ENCODE measurements around the gene FOXJ3. TPM values are rescaled to one million over a fixed set of nuclear protein-coding genes. Genes with fewer than 3 reads are reported as not detected.

Gene FOXJ3
- total RNA-seq, 2 donors from 2014 or later: 67.3 to 79.4 TPM

DNA sequence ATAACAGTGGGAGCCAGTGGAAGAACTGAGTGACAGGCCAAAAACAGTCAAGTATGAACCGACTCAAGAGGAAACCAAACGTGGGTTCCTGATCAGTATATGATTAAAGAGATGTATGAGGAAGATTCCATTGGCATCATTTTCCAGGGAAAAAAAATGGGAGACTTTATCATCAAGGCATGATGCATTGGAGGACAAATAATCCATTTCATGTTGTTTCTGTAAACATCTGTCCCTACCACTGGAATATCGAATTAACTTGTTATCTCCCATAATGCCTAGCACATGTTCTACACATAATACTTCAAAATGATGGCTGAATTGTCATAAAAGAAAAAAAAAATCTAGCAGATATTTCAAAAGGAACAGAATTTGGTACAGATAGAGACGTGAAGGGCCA lies 13.3 kb downstream of the FOXJ3 start:
- H3K9me3 ChIP-seq (ENCODE audit: control insufficient read depth, low read length): no peaks in the 10 kb centered on the region
- Mint-ChIP-seq H3K9me3 (no peaks in the 10 kb centered on the region), H3K27ac (no peak overlapping the region), H3K4me1 (peaks cover 22% of the 10 kb centered on the region), H3K27me3 (ENCODE audit: insufficient read depth) (no peaks in the 10 kb centered on the region), H3K4me3 (no peak overlapping the region), H3K36me3 (ENCODE audit: low read depth) (peaks cover 7% of the 10 kb centered on the region)
- no peak for DNase-seq
- TF ChIP-seq, protein P1, sequence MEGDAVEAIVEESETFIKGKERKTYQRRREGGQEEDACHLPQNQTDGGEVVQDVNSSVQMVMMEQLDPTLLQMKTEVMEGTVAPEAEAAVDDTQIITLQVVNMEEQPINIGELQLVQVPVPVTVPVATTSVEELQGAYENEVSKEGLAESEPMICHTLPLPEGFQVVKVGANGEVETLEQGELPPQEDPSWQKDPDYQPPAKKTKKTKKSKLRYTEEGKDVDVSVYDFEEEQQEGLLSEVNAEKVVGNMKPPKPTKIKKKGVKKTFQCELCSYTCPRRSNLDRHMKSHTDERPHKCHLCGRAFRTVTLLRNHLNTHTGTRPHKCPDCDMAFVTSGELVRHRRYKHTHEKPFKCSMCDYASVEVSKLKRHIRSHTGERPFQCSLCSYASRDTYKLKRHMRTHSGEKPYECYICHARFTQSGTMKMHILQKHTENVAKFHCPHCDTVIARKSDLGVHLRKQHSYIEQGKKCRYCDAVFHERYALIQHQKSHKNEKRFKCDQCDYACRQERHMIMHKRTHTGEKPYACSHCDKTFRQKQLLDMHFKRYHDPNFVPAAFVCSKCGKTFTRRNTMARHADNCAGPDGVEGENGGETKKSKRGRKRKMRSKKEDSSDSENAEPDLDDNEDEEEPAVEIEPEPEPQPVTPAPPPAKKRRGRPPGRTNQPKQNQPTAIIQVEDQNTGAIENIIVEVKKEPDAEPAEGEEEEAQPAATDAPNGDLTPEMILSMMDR (conservative IDR thresholded peaks at IDR 0.05): no peak
- H3K36me3 ChIP-seq (ENCODE audit: control insufficient read depth, insufficient read depth, low read length): peaks cover 21% of the 10 kb centered on the region
- no peaks in the 10 kb centered on the region for H3K27me3 ChIP-seq (ENCODE audit: control insufficient read depth, insufficient read depth, low read length, poor library complexity, severe bottlenecking)
- H3K4me3 ChIP-seq (ENCODE audit: low read length): no peak overlapping the region
- H3K4me1 ChIP-seq (ENCODE audit: control insufficient read depth, insufficient read depth, low read length): no peaks in the 10 kb centered on the region
- H3K9ac ChIP-seq (ENCODE audit: extremely low read depth, low read length, poor library complexity, severe bottlenecking): no peak overlapping the region
- 85 to 96% methylated on average over 2 to 4 of the region's 4 CpGs for WGBS, 2 experiments (ENCODE audit: insufficient coverage in 1 of 2, insufficient read length in 1 of 2)
- no peak overlapping the region for H3K27ac ChIP-seq (ENCODE audit: low read depth, low read length)

DNA sequence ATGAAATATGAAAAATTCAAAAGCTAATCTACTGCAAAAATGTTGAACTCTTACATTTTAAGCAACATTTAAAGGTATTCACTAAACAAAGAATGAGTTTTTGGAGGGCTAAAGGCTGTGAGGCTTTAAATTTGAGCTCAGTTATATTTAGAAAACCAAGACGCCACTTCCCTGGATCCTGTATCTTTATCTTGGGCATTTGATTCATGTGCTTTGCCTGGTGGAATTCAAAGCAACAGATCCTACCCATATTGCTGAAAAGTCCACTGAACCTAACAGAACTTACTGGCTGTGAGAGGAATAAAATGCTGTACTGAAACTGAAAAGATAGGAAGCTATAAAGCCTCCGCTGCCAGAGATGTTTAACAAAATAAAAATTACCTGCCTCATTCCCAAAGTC lies 14.3 kb downstream of the FOXJ3 start:
- DNase-seq: no peak
- H3K4me3 ChIP-seq (ENCODE audit: low read length): no peak overlapping the region
- H3K36me3 ChIP-seq (ENCODE audit: control insufficient read depth, insufficient read depth, low read length): peaks cover 21% of the 10 kb centered on the region
- no peak overlapping the region for H3K4me3 Mint-ChIP-seq
- H3K9me3 Mint-ChIP-seq: no peaks in the 10 kb centered on the region
- H3K27me3 ChIP-seq (ENCODE audit: control insufficient read depth, insufficient read depth, low read length, poor library complexity, severe bottlenecking): no peaks in the 10 kb centered on the region
- peak overlapping the region; percentile 24 for H3K27ac Mint-ChIP-seq
- TF ChIP-seq, protein P1 (conservative IDR thresholded peaks at IDR 0.05): no peak
- no peaks in the 10 kb centered on the region for H3K9me3 ChIP-seq (ENCODE audit: control insufficient read depth, low read length)
- no peak overlapping the region for H3K9ac ChIP-seq (ENCODE audit: extremely low read depth, low read length, poor library complexity, severe bottlenecking)
- no peaks in the 10 kb centered on the region for H3K4me1 ChIP-seq (ENCODE audit: control insufficient read depth, insufficient read depth, low read length)
- H3K36me3 Mint-ChIP-seq (ENCODE audit: low read depth): peaks cover 7% of the 10 kb centered on the region
- H3K27ac ChIP-seq (ENCODE audit: low read depth, low read length): no peak overlapping the region
- H3K27me3 Mint-ChIP-seq (ENCODE audit: insufficient read depth): no peaks in the 10 kb centered on the region
- 96% methylated on average over 2 of the region's 2 CpGs; no CpG with 5 or more reads in 1 of the 2 experiments for WGBS, 2 experiments (ENCODE audit: insufficient coverage in 1 of 2, insufficient read length in 1 of 2)
- peaks cover 18% of the 10 kb centered on the region for H3K4me1 Mint-ChIP-seq

DNA sequence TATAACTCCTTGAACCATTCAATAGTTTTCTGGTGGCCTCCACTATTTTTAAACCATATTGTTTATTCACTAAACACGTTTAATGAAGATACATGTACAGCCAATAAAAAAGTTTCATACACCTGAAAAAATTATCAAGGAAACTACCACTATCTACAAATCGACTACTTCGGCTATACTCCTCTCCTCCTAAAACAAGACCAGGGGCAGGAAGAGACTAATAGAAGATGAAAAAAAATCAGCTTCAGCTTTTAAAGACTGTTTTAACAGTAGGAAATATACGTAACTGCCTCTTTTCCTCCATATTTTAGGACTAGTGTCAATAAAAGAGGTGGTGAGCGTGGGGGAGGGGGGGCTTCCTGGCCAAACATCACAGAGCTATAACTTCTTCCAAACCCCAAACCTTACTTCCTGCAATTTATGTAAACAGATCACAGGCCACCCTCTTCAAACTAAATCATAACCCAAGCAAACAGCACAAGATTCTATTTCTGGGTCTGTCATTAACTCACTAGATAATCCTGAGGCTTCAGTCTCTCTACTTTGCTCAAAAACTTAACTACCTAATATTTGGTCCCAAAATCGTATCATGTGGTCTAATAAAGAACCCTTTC lies 15.1 kb downstream of the FOXJ3 start:
- 91 to 100% methylated on average over 1 to 6 of the region's 6 CpGs for WGBS, 2 experiments (ENCODE audit: insufficient coverage in 1 of 2, insufficient read length in 1 of 2)
- TF ChIP-seq, protein P1 (conservative IDR thresholded peaks at IDR 0.05): no peak
- H3K9ac ChIP-seq (ENCODE audit: extremely low read depth, low read length, poor library complexity, severe bottlenecking): no peak overlapping the region
- H3K27ac Mint-ChIP-seq: peak overlapping the region; percentile 74
- H3K36me3 ChIP-seq (ENCODE audit: control insufficient read depth, insufficient read depth, low read length): peaks cover 21% of the 10 kb centered on the region
- H3K4me3 ChIP-seq (ENCODE audit: low read length): no peak overlapping the region
- H3K4me1 Mint-ChIP-seq: peaks cover 18% of the 10 kb centered on the region
- H3K27me3 ChIP-seq (ENCODE audit: control insufficient read depth, insufficient read depth, low read length, poor library complexity, severe bottlenecking): no peaks in the 10 kb centered on the region
- DNase-seq: no peak
- peaks cover 7% of the 10 kb centered on the region for H3K36me3 Mint-ChIP-seq (ENCODE audit: low read depth)
- no peaks in the 10 kb centered on the region for H3K4me1 ChIP-seq (ENCODE audit: control insufficient read depth, insufficient read depth, low read length)
- H3K9me3 Mint-ChIP-seq: no peaks in the 10 kb centered on the region
- no peaks in the 10 kb centered on the region for H3K9me3 ChIP-seq (ENCODE audit: control insufficient read depth, low read length)
- no peak overlapping the region for H3K27ac ChIP-seq (ENCODE audit: low read depth, low read length)
- no peak overlapping the region for H3K4me3 Mint-ChIP-seq
- H3K27me3 Mint-ChIP-seq (ENCODE audit: insufficient read depth): no peaks in the 10 kb centered on the region

All from endodermal cell (in vitro differentiated cells).